SW480 (cell line): ENCODE results near the gene TUBB4B.

ENCODE experiments used
- DNase-seq: peaks from one replicate; pipeline ENCODE4 v3.0.0-alpha.2; 2016; ENCODE audit warnings: low spot score

TUBB4B gene

GRCh38 chr9:137240841-137241489 is at the start of gene TUBB4B:
TUBB4B (plus strand) TSS chr9:137241287; CDS start chr9:137241361, 74 bp downstream.
- DNase-seq = peak; percentile 100

- no peak for DNase-seq
Observed at GRCh38 chr9:137191691-137192447, 49.2 kb upstream of the TUBB4B start.

GRCh38 chr9:137192448-137192780 is 48.7 kb upstream of the TUBB4B start:
- no peak for DNase-seq

GRCh38 chr9:137192859-137193258 is 48.2 kb upstream of the TUBB4B start:
- DNase-seq = no peak

- DNase-seq = no peak
Observed at GRCh38 chr9:137193771-137194170, 47.3 kb upstream of the TUBB4B start.

- no peak for DNase-seq
Observed at GRCh38 chr9:137194388-137194787, 46.7 kb upstream of the TUBB4B start.

GRCh38 chr9:137194909-137195308 is 46.2 kb upstream of the TUBB4B start:
- DNase-seq = no peak

- DNase-seq = no peak
Observed at GRCh38 chr9:137195525-137196220, 45.4 kb upstream of the TUBB4B start.

- peak; percentile 42 for DNase-seq
Observed at GRCh38 chr9:137198051-137198901, 42.8 kb upstream of the TUBB4B start.

GRCh38 chr9:137198902-137199283 is 42.2 kb upstream of the TUBB4B start:
- no peak for DNase-seq

- no peak for DNase-seq
Observed at GRCh38 chr9:137199411-137200121, 41.5 kb upstream of the TUBB4B start.

- DNase-seq = peak; percentile 98
Observed at GRCh38 chr9:137200311-137201204, 40.5 kb upstream of the TUBB4B start, which contains the start of gene TPRN. TPRN (minus strand) TSS chr9:137200741; CDS start chr9:137200711, 30 bp downstream.

- DNase-seq = no peak
Observed at GRCh38 chr9:137201205-137201868, 39.8 kb upstream of the TUBB4B start.

- no peak for DNase-seq
Observed at GRCh38 chr9:137202966-137203365, 38.1 kb upstream of the TUBB4B start.

GRCh38 chr9:137204731-137205125 is 36.4 kb upstream of the TUBB4B start:
- DNase-seq = no peak

- peak; percentile 71 for DNase-seq
Observed at GRCh38 chr9:137205126-137206069, 35.7 kb upstream of the TUBB4B start, which contains the start of the genes NDOR1 and TMEM203. NDOR1 (plus strand) TSS chr9:137205700; CDS start chr9:137205778, 78 bp downstream. TMEM203 (minus strand) TSS chr9:137205648; CDS start chr9:137205414, 234 bp downstream.

- DNase-seq = no peak
Observed at GRCh38 chr9:137206602-137207001, 34.5 kb upstream of the TUBB4B start.

GRCh38 chr9:137211532-137211931 is 29.6 kb upstream of the TUBB4B start:
- DNase-seq = no peak
